PC-9 (cell line): ENCODE data around the gene ZDHHC3.

Experiments used
- CTCF ChIP-seq: fragments of 200-600 bp; sonication (generic); conservative IDR thresholded peaks from 2 replicates; pipeline ENCODE4 v1.6.1; 2017; ENCODE audit warnings: mixed run types, antibody characterized with exemption, mild to moderate bottlenecking, moderate library complexity
- EZH2 ChIP-seq: fragments of 200-600 bp; sonication (generic); IDR thresholded peaks from 2 replicates; pipeline ENCODE4 v1.8.0; 2017; ENCODE audit warnings: antibody characterized with exemption, low read depth

GRCh38 chr3:44926172-44926571 is 49.8 kb downstream of the ZDHHC3 start:
- TF ChIP-seq EZH2 = no peak
- no peak for TF ChIP-seq CTCF
